Esophagus muscularis mucosa (tissue), 4 donors: Measurements from ENCODE around the gene KCNE2.

Experiments used
- EP300 ChIP-seq: sonication (generic); formaldehyde crosslinking; IDR thresholded peaks from one replicate; pipeline ENCODE4 v1.6.1; 2017; ENCODE audit warnings: antibody characterized with exemption
- POLR2A ChIP-seq: fragments of 450-650 bp; IDR thresholded peaks from one replicate; pipeline ENCODE4 v1.6.1; 2017; ENCODE audit warnings: antibody characterized with exemption, moderate library complexity, mild to moderate bottlenecking, low read depth
- POLR2AphosphoS5 ChIP-seq, 2 donors: sonication (generic); formaldehyde crosslinking; IDR thresholded peaks; one replicate each; pipeline ENCODE4 v1.6.1; 2017; ENCODE audit warnings: antibody characterized with exemption in 2 of 2
- TF ChIP-seq, protein P1 (sequence below), 3 experiments: fragments of 200-600 bp in 2 of 3; fragments of 450-650 bp in 1 of 3; sonication (generic) in 2 of 3; IDR thresholded peaks; one replicate each; pipeline ENCODE4 v1.5.1; 2017 to 2019; ENCODE audit warnings: antibody characterized with exemption in 3 of 3, mild to moderate bottlenecking in 2 of 3, moderate library complexity in 1 of 3

DNA sequence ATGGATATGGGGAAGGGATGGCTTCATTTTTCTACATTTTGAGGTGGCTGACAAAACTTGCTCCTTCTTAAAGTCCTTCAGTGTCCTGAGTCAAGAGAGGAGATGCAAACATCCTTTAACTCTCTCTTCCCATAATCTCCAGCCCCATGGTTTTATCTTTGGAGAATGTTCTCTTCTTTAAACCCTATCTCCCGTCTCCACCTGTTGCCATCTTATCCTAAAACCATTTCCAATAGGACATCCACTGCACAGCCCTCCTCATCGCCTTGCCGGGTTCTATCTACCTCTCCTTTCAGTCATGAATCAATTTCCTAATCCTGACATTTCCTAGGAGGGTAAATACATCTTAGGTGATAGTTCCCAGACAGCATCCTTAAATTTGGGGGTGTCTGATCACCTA, 44.2 kb upstream of the KCNE2 start:
- TF ChIP-seq, protein P1, sequence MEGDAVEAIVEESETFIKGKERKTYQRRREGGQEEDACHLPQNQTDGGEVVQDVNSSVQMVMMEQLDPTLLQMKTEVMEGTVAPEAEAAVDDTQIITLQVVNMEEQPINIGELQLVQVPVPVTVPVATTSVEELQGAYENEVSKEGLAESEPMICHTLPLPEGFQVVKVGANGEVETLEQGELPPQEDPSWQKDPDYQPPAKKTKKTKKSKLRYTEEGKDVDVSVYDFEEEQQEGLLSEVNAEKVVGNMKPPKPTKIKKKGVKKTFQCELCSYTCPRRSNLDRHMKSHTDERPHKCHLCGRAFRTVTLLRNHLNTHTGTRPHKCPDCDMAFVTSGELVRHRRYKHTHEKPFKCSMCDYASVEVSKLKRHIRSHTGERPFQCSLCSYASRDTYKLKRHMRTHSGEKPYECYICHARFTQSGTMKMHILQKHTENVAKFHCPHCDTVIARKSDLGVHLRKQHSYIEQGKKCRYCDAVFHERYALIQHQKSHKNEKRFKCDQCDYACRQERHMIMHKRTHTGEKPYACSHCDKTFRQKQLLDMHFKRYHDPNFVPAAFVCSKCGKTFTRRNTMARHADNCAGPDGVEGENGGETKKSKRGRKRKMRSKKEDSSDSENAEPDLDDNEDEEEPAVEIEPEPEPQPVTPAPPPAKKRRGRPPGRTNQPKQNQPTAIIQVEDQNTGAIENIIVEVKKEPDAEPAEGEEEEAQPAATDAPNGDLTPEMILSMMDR (IDR thresholded peaks at IDR 0.05): no peak
- TF ChIP-seq POLR2A: no peak
- no peak for TF ChIP-seq EP300
- TF ChIP-seq POLR2AphosphoS5 (IDR thresholded peaks at IDR 0.05): no peak
